OCI-M1 (cell line): Measurements from ENCODE around the gene WFS1.

Source experiments
- DNase-seq: peaks from one replicate; lab custom pipeline; 2025; lab: John Stamatoyannopoulos, UW

WFS1 gene

GRCh38 chr4:6235012-6235411, 34.6 kb upstream of the WFS1 start:
- no peak for DNase-seq

- DNase-seq: no peak
These were observed 33.6 kb upstream of the WFS1 start for GRCh38 chr4:6235901-6236640.

GRCh38 chr4:6236816-6237390, 32.7 kb upstream of the WFS1 start:
- DNase-seq: no peak

GRCh38 chr4:6239486-6239885, 30.2 kb upstream of the WFS1 start:
- DNase-seq: no peak

GRCh38 chr4:6239968-6240367, 29.7 kb upstream of the WFS1 start:
- DNase-seq: no peak

GRCh38 chr4:6241062-6241845, 28.4 kb upstream of the WFS1 start:
- DNase-seq: no peak

- DNase-seq: no peak
These were observed 27.2 kb upstream of the WFS1 start for GRCh38 chr4:6242271-6243029.

GRCh38 chr4:6245246-6246169, 24.1 kb upstream of the WFS1 start:
- no peak for DNase-seq

GRCh38 chr4:6246170-6246634, 23.4 kb upstream of the WFS1 start:
- no peak for DNase-seq

- DNase-seq: no peak
These were observed 21.3 kb upstream of the WFS1 start for GRCh38 chr4:6248394-6248793.

GRCh38 chr4:6250235-6250983, 19.2 kb upstream of the WFS1 start:
- peak; percentile 82 for DNase-seq

GRCh38 chr4:6250984-6251295, 18.7 kb upstream of the WFS1 start:
- no peak for DNase-seq

GRCh38 chr4:6251365-6251764, 18.3 kb upstream of the WFS1 start:
- DNase-seq: no peak

GRCh38 chr4:6252051-6252450, 17.6 kb upstream of the WFS1 start:
- no peak for DNase-seq

GRCh38 chr4:6253111-6253510, 16.5 kb upstream of the WFS1 start:
- no peak for DNase-seq

- no peak for DNase-seq
These were observed 15.7 kb upstream of the WFS1 start for GRCh38 chr4:6253961-6254360.

GRCh38 chr4:6256141-6256540, 13.5 kb upstream of the WFS1 start:
- no peak for DNase-seq

- peak; percentile 5 for DNase-seq
These were observed 12.2 kb upstream of the WFS1 start for GRCh38 chr4:6257247-6258025.

- no peak for DNase-seq
These were observed 11.7 kb upstream of the WFS1 start for GRCh38 chr4:6258026-6258360.

GRCh38 chr4:6258741-6259140, 10.9 kb upstream of the WFS1 start:
- no peak for DNase-seq
